Eye (tissue), 1 donor: ENCODE data around the gene PLEKHF1.
A peak's percentile ranks its signal among the peaks of the same experiment; 100 is the strongest.

Experiments used
- DNase-seq: peaks from one replicate; pipeline ENCODE4 v3.0.0-alpha.2; 2015

Gene PLEKHF1

GRCh38 chr19:29635963-29636362 lies 29.3 kb upstream of the PLEKHF1 start:
- DNase-seq: no peak

- DNase-seq: peak; percentile 32
Measured at GRCh38 chr19:29636553-29637360, 28.5 kb upstream of the PLEKHF1 start.

GRCh38 chr19:29639086-29639485 lies 26.2 kb upstream of the PLEKHF1 start:
- DNase-seq: no peak

- DNase-seq: no peak
Measured at GRCh38 chr19:29640231-29640630, 25.0 kb upstream of the PLEKHF1 start.

- DNase-seq: no peak
Measured at GRCh38 chr19:29641597-29641996, 23.7 kb upstream of the PLEKHF1 start.

- DNase-seq: no peak
Measured at GRCh38 chr19:29643361-29643935, 21.8 kb upstream of the PLEKHF1 start.

GRCh38 chr19:29644210-29644609 lies 21.1 kb upstream of the PLEKHF1 start:
- no peak for DNase-seq

- no peak for DNase-seq
Measured at GRCh38 chr19:29645491-29645867, 19.8 kb upstream of the PLEKHF1 start.

- peak; percentile 6 for DNase-seq
Measured at GRCh38 chr19:29645911-29646310, 19.4 kb upstream of the PLEKHF1 start.

- no peak for DNase-seq
Measured at GRCh38 chr19:29650772-29651387, 14.4 kb upstream of the PLEKHF1 start.

- DNase-seq: no peak
Measured at GRCh38 chr19:29651622-29652394, 13.5 kb upstream of the PLEKHF1 start.

- DNase-seq: no peak
Measured at GRCh38 chr19:29653398-29653797, 11.9 kb upstream of the PLEKHF1 start.

- DNase-seq: no peak
Measured at GRCh38 chr19:29655648-29656335, 9.5 kb upstream of the PLEKHF1 start.

- no peak for DNase-seq
Measured at GRCh38 chr19:29658221-29658991, 6.9 kb upstream of the PLEKHF1 start.

- no peak for DNase-seq
Measured at GRCh38 chr19:29660835-29661234, 4.4 kb upstream of the PLEKHF1 start.

GRCh38 chr19:29662278-29662603 lies 3.0 kb upstream of the PLEKHF1 start:
- peak; percentile 28 for DNase-seq

- no peak for DNase-seq
Measured at GRCh38 chr19:29662604-29663404, 2.5 kb upstream of the PLEKHF1 start.

- DNase-seq: no peak
Measured at GRCh38 chr19:29663861-29664752, 1.2 kb upstream of the PLEKHF1 start.

GRCh38 chr19:29664753-29665214 lies 477 bp upstream of the PLEKHF1 start:
- no peak for DNase-seq
